OCI-LY3 (cell line): ENCODE measurements around the gene RAD51B.

Experiments used
- H2AFZ ChIP-seq: fragments of 200-600, 300-600 bp; shearing (Covaris generic); 2 replicates; pipeline ENCODE4 v1.6.0; 2014; ENCODE audit warnings: antibody characterized with exemption, low read depth, low read length
- H3K27ac ChIP-seq: fragments of 200-600, 300-600 bp; sonication (generic); 2 replicates; pipeline ENCODE4 v1.5.1; 2014; ENCODE audit warnings: mild to moderate bottlenecking, low read length, moderate library complexity, mixed read lengths
- H3K27me3 ChIP-seq: fragments of 200-600, 300-600 bp; sonication (generic); 2 replicates; pipeline ENCODE4 v1.6.1; 2014; ENCODE audit warnings: low read depth, low read length, mixed read lengths
- H3K36me3 ChIP-seq: fragments of 200-600, 300-600 bp; sonication (generic); replicated peaks from 2 replicates; pipeline ENCODE3; 2014; ENCODE audit warnings: low read depth, low read length, mixed read lengths
- H3K4me1 ChIP-seq: fragments of 300-600, 200-600 bp; sonication (generic); 2 replicates; pipeline ENCODE4 v1.6.1; 2014; ENCODE audit warnings: low read length, mixed read lengths
- H3K4me2 ChIP-seq: fragments of 200-600, 300-600 bp; sonication (generic); 2 replicates; pipeline ENCODE4 v1.6.1; 2014; ENCODE audit warnings: low read length, mixed read lengths
- H3K4me3 ChIP-seq: fragments of 300-600, 200-600 bp; sonication (generic); 2 replicates; pipeline ENCODE4 v1.5.1; 2014; ENCODE audit warnings: antibody characterized with exemption, mild to moderate bottlenecking, low read length, moderate library complexity
- H3K79me2 ChIP-seq: fragments of 300-600, 200-600 bp; shearing (Covaris generic); 2 replicates; pipeline ENCODE4 v1.6.1; 2014; ENCODE audit warnings: mild to moderate bottlenecking, low read length, mixed read lengths
- H3K9ac ChIP-seq: fragments of 300-600, 200-600 bp; shearing (Covaris generic); 2 replicates; pipeline ENCODE4 v1.6.0; 2014; ENCODE audit warnings: mild to moderate bottlenecking, low read length, moderate library complexity
- H3K9me3 ChIP-seq: fragments of 200-600, 300-600 bp; shearing (Covaris generic); 2 replicates; pipeline ENCODE4 v1.6.1; 2014; ENCODE audit warnings: low read length, mixed read lengths; ENCODE audit not compliant: insufficient read depth
- H4K20me1 ChIP-seq: fragments of 200-600, 300-600 bp; sonication (generic); 2 replicates; pipeline ENCODE4 v1.6.1; 2016; ENCODE audit warnings: low read length, mixed read lengths; ENCODE audit not compliant: insufficient read depth
- CTCF ChIP-seq: fragments of 200-600, 300-600 bp; sonication (generic); IDR thresholded peaks from 2 replicates; pipeline ENCODE4 v1.5.1; 2014; ENCODE audit warnings: antibody characterized with exemption, low read length, low read depth
- EZH2phosphoT487 ChIP-seq: fragments of 200-600 bp; shearing (Covaris generic); IDR thresholded peaks from 2 replicates; pipeline ENCODE4 v1.6.1; 2018; ENCODE audit warnings: antibody characterized with exemption, mixed run types, low read depth

The RAD51B gene

GRCh38 chr14:67940486-67941455, 121.2 kb downstream of the RAD51B start:
- no peaks in the 10 kb centered on the region for H3K27me3 ChIP-seq
- no peak overlapping the region for H3K27ac ChIP-seq
- H3K79me2 ChIP-seq, result no peaks in the 10 kb centered on the region
- no peaks in the 10 kb centered on the region for H3K36me3 ChIP-seq
- H2AFZ ChIP-seq, result no peak overlapping the region
- no peak for TF ChIP-seq CTCF
- TF ChIP-seq EZH2phosphoT487, result no peak
- H4K20me1 ChIP-seq, result no peaks in the 10 kb centered on the region
- no peak overlapping the region for H3K4me2 ChIP-seq
- no peaks in the 10 kb centered on the region for H3K9me3 ChIP-seq
- no peak overlapping the region for H3K9ac ChIP-seq
- no peak overlapping the region for H3K4me3 ChIP-seq
- peaks cover 6% of the 10 kb centered on the region for H3K4me1 ChIP-seq

DNA sequence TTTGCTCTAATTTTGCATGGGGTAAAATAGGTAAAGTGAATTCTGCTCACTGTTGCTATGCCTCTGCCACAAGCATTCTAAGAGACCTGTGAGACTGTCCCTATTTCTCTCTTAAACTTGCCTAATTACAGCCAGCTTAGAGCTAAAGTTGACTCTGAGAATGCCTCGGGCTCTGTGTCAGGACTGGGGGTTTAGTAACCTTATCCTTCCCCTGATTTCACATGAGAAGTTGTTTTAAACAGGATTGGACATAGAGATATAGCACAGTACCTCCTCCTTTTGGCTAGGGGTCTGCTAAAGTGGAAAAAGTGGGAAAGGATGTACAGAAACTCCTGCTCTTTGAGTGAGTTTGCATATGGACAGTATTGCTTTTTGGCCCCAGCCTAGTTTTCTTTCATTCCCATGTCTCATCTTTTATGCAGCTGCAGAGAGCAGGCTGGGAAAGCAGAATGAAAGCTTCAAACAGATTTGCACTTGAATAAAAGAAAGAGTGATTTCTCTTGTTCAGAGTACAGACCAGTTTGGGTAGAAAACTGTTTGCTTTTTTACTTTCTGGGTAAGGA, 122.0 kb downstream of the RAD51B start:
- Histone ChIP-seq H3K36me3 (no peaks in the 10 kb centered on the region), H3K27ac (no peak overlapping the region), H3K9me3 (no peaks in the 10 kb centered on the region), H3K27me3 (no peaks in the 10 kb centered on the region), H3K4me3 (no peak overlapping the region), H4K20me1 (no peaks in the 10 kb centered on the region), H2AFZ (no peak overlapping the region), H3K4me1 (peaks cover 6% of the 10 kb centered on the region), H3K4me2 (no peak overlapping the region), H3K79me2 (no peaks in the 10 kb centered on the region), H3K9ac (no peak overlapping the region)
- TF ChIP-seq EZH2phosphoT487 (no peak), CTCF (no peak)

DNA sequence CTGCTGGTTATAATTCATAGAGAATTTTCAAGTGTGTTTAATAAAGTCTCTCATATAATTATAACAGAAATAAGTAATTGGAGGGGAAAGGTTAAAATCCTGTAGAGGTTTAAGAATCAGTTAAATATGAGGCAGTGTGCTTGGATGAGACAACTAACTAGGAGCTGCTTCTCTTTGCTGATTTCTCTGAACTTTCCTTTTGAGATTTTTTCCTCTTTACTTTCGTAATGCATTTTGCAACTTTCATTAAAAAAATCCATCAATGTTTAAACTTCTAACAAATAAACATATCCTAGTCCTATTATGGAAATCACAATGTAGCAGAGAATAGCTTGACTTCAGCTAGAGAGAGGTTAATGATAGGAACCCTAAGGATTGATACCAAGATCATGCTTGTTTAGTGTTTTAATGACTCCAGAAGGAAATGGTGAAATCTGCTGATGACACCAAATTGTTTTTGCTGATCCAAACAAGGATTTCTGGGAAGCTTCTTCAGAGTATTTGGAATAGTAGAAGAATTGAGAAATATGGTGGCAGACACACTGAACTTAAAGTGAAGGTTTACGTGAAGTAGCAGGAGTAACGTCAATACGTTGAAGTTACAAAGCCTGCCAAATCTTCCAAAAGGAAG, 122.6 kb downstream of the RAD51B start:
- H4K20me1 ChIP-seq, result no peaks in the 10 kb centered on the region
- H3K4me1 ChIP-seq, result peaks cover 6% of the 10 kb centered on the region
- H3K4me2 ChIP-seq, result no peak overlapping the region
- H2AFZ ChIP-seq, result no peak overlapping the region
- H3K27ac ChIP-seq, result no peak overlapping the region
- no peaks in the 10 kb centered on the region for H3K36me3 ChIP-seq
- no peaks in the 10 kb centered on the region for H3K9me3 ChIP-seq
- no peaks in the 10 kb centered on the region for H3K27me3 ChIP-seq
- no peak overlapping the region for H3K9ac ChIP-seq
- no peaks in the 10 kb centered on the region for H3K79me2 ChIP-seq
- TF ChIP-seq EZH2phosphoT487, result no peak
- no peak for TF ChIP-seq CTCF
- no peak overlapping the region for H3K4me3 ChIP-seq

GRCh38 chr14:67943947-67944346, 124.4 kb downstream of the RAD51B start:
- Histone ChIP-seq H2AFZ (no peak overlapping the region), H3K4me3 (no peak overlapping the region), H3K27me3 (no peaks in the 10 kb centered on the region), H3K9me3 (no peaks in the 10 kb centered on the region), H3K9ac (no peak overlapping the region), H3K4me2 (no peak overlapping the region), H3K27ac (no peak overlapping the region), H4K20me1 (no peaks in the 10 kb centered on the region), H3K36me3 (no peaks in the 10 kb centered on the region), H3K79me2 (no peaks in the 10 kb centered on the region), H3K4me1 (peaks cover 6% of the 10 kb centered on the region)
- TF ChIP-seq CTCF (peak; percentile 93), EZH2phosphoT487 (no peak)
